Measurements from ENCODE around the gene CSRP3. TPM values are rescaled to one million over a fixed set of nuclear protein-coding genes. Genes with fewer than 3 reads are reported as not detected.

CSRP3 gene
- not detected in 2 replicates for total RNA-seq (2014; rRNA removed; shearing (Covaris generic); ENCODE audit: low replicate concordance)

GRCh38 chr11:19201737-19202605, at the start of gene CSRP3:
CSRP3 (minus strand) TSS chr11:19201983; CDS start chr11:19192448, 9,535 bp downstream.
- in situ Hi-C loops (cut with HindIII; ENCODE audit: low pct_unique_long_range_greater_than_20kb, low sequenced_read_pairs): no loop called here

GRCh38 chr11:19251577-19251976, 49.8 kb upstream of the CSRP3 start:
- in situ Hi-C loops (cut with HindIII; ENCODE audit: low pct_unique_long_range_greater_than_20kb, low sequenced_read_pairs): no loop called here
- DNase-seq (ENCODE audit: low read depth): no peak

More at GRCh38 chr11:19201737-19202605, at the start of gene CSRP3:
- no peak for DNase-seq (ENCODE audit: low read depth)

- DNase-seq (ENCODE audit: low read depth): no peak
- in situ Hi-C loops (cut with HindIII; ENCODE audit: low pct_unique_long_range_greater_than_20kb, low sequenced_read_pairs): no loop called here
Measured at GRCh38 chr11:19246816-19247215, 45.0 kb upstream of the CSRP3 start.

- no peak for DNase-seq (ENCODE audit: low read depth)
- in situ Hi-C loops (cut with HindIII; ENCODE audit: low pct_unique_long_range_greater_than_20kb, low sequenced_read_pairs): no loop called here
Measured at GRCh38 chr11:19245351-19245750, 43.6 kb upstream of the CSRP3 start.

- in situ Hi-C loops (cut with HindIII; ENCODE audit: low pct_unique_long_range_greater_than_20kb, low sequenced_read_pairs): no loop called here
- DNase-seq (ENCODE audit: low read depth): no peak
Measured at GRCh38 chr11:19244621-19245020, 42.8 kb upstream of the CSRP3 start.

- DNase-seq (ENCODE audit: low read depth): no peak
- in situ Hi-C loops (cut with HindIII; ENCODE audit: low pct_unique_long_range_greater_than_20kb, low sequenced_read_pairs): no loop called here
Measured at GRCh38 chr11:19244084-19244483, 42.3 kb upstream of the CSRP3 start.

GRCh38 chr11:19243613-19244012, 41.8 kb upstream of the CSRP3 start:
- in situ Hi-C loops (cut with HindIII; ENCODE audit: low pct_unique_long_range_greater_than_20kb, low sequenced_read_pairs): no loop called here
- no peak for DNase-seq (ENCODE audit: low read depth)

GRCh38 chr11:19243143-19243542, 41.4 kb upstream of the CSRP3 start:
- in situ Hi-C loops (cut with HindIII; ENCODE audit: low pct_unique_long_range_greater_than_20kb, low sequenced_read_pairs): no loop called here
- DNase-seq (ENCODE audit: low read depth): no peak

- no peak for DNase-seq (ENCODE audit: low read depth)
- in situ Hi-C loops (cut with HindIII; ENCODE audit: low pct_unique_long_range_greater_than_20kb, low sequenced_read_pairs): no loop called here
Measured at GRCh38 chr11:19242179-19242932, 40.6 kb upstream of the CSRP3 start.

- in situ Hi-C loops (cut with HindIII; ENCODE audit: low pct_unique_long_range_greater_than_20kb, low sequenced_read_pairs): no loop called here
- DNase-seq (ENCODE audit: low read depth): no peak
Measured at GRCh38 chr11:19241260-19242178, 39.7 kb upstream of the CSRP3 start.

GRCh38 chr11:19240420-19241259, 38.9 kb upstream of the CSRP3 start, which contains the start of gene E2F8:
E2F8 (minus strand) TSS chr11:19240945; CDS start chr11:19240121, 824 bp downstream.
- peak; percentile 91 for DNase-seq (ENCODE audit: low read depth)
- in situ Hi-C loops (cut with HindIII; ENCODE audit: low pct_unique_long_range_greater_than_20kb, low sequenced_read_pairs): no loop called here

GRCh38 chr11:19239039-19239438, 37.3 kb upstream of the CSRP3 start:
- no peak for DNase-seq (ENCODE audit: low read depth)
- in situ Hi-C loops (cut with HindIII; ENCODE audit: low pct_unique_long_range_greater_than_20kb, low sequenced_read_pairs): no loop called here

GRCh38 chr11:19237813-19238212, 36.0 kb upstream of the CSRP3 start:
- DNase-seq (ENCODE audit: low read depth): no peak
- in situ Hi-C loops (cut with HindIII; ENCODE audit: low pct_unique_long_range_greater_than_20kb, low sequenced_read_pairs): no loop called here

- DNase-seq (ENCODE audit: low read depth): no peak
- in situ Hi-C loops (cut with HindIII; ENCODE audit: low pct_unique_long_range_greater_than_20kb, low sequenced_read_pairs): no loop called here
Measured at GRCh38 chr11:19237381-19237780, 35.6 kb upstream of the CSRP3 start.

- in situ Hi-C loops (cut with HindIII; ENCODE audit: low pct_unique_long_range_greater_than_20kb, low sequenced_read_pairs): no loop called here
- no peak for DNase-seq (ENCODE audit: low read depth)
Measured at GRCh38 chr11:19234231-19234817, 32.5 kb upstream of the CSRP3 start.

GRCh38 chr11:19232910-19233503, 31.2 kb upstream of the CSRP3 start:
- in situ Hi-C loops (cut with HindIII; ENCODE audit: low pct_unique_long_range_greater_than_20kb, low sequenced_read_pairs): no loop called here
- peak; percentile 31 for DNase-seq (ENCODE audit: low read depth)

- no peak for DNase-seq (ENCODE audit: low read depth)
- in situ Hi-C loops (cut with HindIII; ENCODE audit: low pct_unique_long_range_greater_than_20kb, low sequenced_read_pairs): no loop called here
Measured at GRCh38 chr11:19229671-19230070, 27.9 kb upstream of the CSRP3 start.
